Stimulated activated CD4-positive, alpha-beta T cell treated with anti-CD3 and anti-CD28 coated beads, Interleukin-4, amount 100 ng/mL, for 1 hour (primary cell): Measurements from ENCODE around the gene ANTKMT.

Experiments used
- DNase-seq: peaks from one replicate; pipeline ENCODE4 v3.0.0-alpha.2; 2020

Gene ANTKMT

DNA sequence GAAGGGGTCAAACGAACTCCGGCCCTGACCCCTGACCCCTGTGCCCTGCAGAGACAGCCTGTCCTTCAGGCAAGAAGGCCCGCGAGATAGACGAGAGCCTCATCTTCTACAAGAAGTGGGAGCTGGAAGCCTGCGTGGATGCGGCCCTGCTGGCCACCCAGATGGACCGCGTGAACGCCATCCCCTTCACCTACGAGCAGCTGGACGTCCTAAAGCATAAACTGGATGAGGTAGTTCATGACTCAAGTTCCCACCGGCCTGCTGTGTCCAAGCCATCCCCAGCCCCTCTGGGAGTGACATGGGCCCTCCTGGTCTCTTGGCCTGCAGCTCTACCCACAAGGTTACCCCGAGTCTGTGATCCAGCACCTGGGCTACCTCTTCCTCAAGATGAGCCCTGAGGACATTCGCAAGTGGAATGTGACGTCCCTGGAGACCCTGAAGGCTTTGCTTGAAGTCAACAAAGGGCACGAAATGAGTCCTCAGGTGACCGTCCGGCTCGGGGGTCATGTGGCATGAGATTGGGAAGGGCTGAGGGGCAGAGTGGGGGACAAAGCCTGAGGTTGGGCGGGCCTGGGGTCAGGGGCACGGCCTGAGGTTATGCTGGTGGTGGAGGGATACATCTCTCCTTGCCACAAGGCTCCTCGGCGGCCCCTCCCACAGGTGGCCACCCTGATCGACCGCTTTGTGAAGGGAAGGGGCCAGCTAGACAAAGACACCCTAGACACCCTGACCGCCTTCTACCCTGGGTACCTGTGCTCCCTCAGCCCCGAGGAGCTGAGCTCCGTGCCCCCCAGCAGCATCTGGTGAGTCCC lies 45.3 kb downstream of the ANTKMT start:
- no peak for DNase-seq

GRCh38 chr16:766820-767640 lies 46.1 kb downstream of the ANTKMT start:
- DNase-seq, result no peak

- no peak for DNase-seq
Observed at GRCh38 chr16:767743-768235, 46.8 kb downstream of the ANTKMT start.

- no peak for DNase-seq
Observed at GRCh38 chr16:768428-768827, 47.5 kb downstream of the ANTKMT start.

DNA sequence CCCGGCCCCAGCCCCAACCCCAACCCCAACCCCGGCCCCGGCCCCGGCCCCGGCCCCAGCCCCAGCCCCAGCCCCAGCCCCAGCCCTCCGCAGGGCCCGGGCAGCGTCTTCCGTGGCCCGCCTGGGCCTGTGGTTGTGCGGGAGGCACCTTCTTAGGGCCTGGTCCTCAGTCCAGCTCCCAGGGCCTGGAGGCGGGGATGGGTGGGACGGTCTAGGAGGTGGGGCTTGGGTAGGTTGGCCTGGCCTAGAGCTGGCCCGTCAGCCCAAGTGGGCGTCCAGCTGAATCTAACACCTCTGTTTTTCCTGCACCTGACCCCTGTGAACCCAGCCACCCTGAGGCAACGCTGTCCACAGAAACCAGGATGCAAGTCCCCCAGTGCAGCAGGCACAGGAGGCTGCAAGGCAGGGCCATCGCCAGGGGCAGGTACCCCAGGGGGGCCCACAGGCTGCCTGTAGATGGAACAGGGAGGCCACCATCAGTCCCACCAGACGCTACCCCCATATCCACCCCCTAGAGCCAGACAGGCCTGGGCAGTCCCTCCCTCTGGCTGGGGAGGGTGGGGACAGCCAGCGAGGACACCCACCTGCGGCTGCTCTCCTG lies 48.3 kb downstream of the ANTKMT start:
- DNase-seq, result no peak

- no peak for DNase-seq
Observed at GRCh38 chr16:769934-770333, 49.0 kb downstream of the ANTKMT start.

GRCh38 chr16:770411-770810 lies 49.5 kb downstream of the ANTKMT start:
- no peak for DNase-seq
